Testis (tissue), 3 donors: Measurements from ENCODE around the gene SBF1. TPM values are rescaled to one million over a fixed set of nuclear protein-coding genes. Genes with fewer than 3 reads are reported as not detected.

ENCODE experiments used
- DNase-seq: peaks from one replicate; pipeline ENCODE4 v3.0.0-alpha.2; 2019
- H3K27ac ChIP-seq, 2 donors: fragments of 200-600 bp; sonication (generic); one replicate each; pipeline ENCODE4 v1.5.1; 2019
- H3K27me3 ChIP-seq: fragments of 200-600 bp; sonication (generic); one replicate; pipeline ENCODE4 v1.5.1; 2019
- H3K36me3 ChIP-seq: fragments of 200-600 bp; sonication (generic); one replicate; pipeline ENCODE4 v1.5.1; 2017; ENCODE audit warnings: low read depth; ENCODE audit errors: missing control alignments
- H3K4me1 ChIP-seq: fragments of 200-600 bp; sonication (generic); one replicate; pipeline ENCODE4 v1.5.1; 2019
- H3K4me3 ChIP-seq, 2 donors: fragments of 200-600 bp; sonication (generic); one replicate each; pipeline ENCODE4 v1.5.1; 2017 to 2019
- H3K9me3 ChIP-seq: fragments of 200-600 bp; sonication (generic); one replicate; pipeline ENCODE4 v1.5.1; 2017
- POLR2A ChIP-seq: fragments of 450-650 bp; IDR thresholded peaks from one replicate; pipeline ENCODE4 v1.6.1; 2017; ENCODE audit warnings: antibody characterized with exemption, mild to moderate bottlenecking, moderate library complexity
- WGBS, 2 donors: methylation state at CpG; one replicate each; pipeline ENCODE4 v1.1.5; 2018; 5-methylcytosine and 5-hydroxymethylcytosine counted together
- intact Hi-C: fragments of 100-400 bp; cut with DNase I; formaldehyde crosslinking; loops from one replicate; pipeline ENCODE4 v1.15.1; 2023; ENCODE audit warnings: low total_unique reads
- polyA plus RNA-seq: library from polyadenylated mRNA; stranded (reverse); fragments of 350-450 nt; fragmentation: Illumina TruSeq; extraction: RNeasy Lipid Tissue Mini Kit (QIAGEN cat#74804); gene quantifications from one replicate; pipeline ENCODE4 v1.2.3, GENCODE V29; 2014; ENCODE audit warnings: low read depth, low replicate concordance; ENCODE audit not compliant: insufficient read depth
- total RNA-seq, 2 donors: library from RNA; depleted of rRNA; stranded (reverse); fragments of >200 nt; gene quantifications; one replicate each; pipeline ENCODE4 v1.2.3, GENCODE V29; 2016
- TF ChIP-seq, protein P1 (sequence below), 3 experiments: fragments of 450-650 bp in 2 of 3; fragments of 200-600 bp in 1 of 3; sonication (generic) in 1 of 3; IDR thresholded peaks; one replicate each; pipeline ENCODE4 v1.5.1; 2016 to 2019; ENCODE audit warnings: antibody characterized with exemption in 3 of 3, mild to moderate bottlenecking in 2 of 3, moderate library complexity in 1 of 3

Gene SBF1
- total and polyA plus RNA-seq, 3 donors from 2014 or later: 201 to 239 (median 208) TPM

DNA sequence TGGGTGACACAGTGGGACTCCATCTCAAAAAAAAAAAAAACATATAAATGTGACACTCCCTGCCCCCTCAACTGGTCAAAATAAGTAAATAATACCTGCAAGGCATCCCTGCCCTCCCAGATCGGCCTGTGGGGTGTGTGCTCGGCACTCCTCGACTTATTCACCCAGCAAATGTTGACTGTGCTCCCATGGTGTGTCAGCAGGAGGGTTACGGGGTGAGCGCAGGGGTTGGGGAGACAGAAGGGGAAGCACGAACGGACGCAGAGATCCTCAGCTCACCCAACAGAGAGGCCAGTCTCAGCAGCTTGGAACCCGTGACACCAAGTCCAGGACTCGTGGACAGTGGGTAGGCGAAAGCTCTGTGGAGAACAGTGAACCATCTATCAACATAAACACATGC, 4.9 kb upstream of the SBF1 start:
- H3K4me1 ChIP-seq: no peaks in the 10 kb centered on the region
- DNase-seq: no peak
- WGBS, 2 donors: 70 to 79% methylated on average over 11 of the region's 11 CpGs
- TF ChIP-seq, protein P1, sequence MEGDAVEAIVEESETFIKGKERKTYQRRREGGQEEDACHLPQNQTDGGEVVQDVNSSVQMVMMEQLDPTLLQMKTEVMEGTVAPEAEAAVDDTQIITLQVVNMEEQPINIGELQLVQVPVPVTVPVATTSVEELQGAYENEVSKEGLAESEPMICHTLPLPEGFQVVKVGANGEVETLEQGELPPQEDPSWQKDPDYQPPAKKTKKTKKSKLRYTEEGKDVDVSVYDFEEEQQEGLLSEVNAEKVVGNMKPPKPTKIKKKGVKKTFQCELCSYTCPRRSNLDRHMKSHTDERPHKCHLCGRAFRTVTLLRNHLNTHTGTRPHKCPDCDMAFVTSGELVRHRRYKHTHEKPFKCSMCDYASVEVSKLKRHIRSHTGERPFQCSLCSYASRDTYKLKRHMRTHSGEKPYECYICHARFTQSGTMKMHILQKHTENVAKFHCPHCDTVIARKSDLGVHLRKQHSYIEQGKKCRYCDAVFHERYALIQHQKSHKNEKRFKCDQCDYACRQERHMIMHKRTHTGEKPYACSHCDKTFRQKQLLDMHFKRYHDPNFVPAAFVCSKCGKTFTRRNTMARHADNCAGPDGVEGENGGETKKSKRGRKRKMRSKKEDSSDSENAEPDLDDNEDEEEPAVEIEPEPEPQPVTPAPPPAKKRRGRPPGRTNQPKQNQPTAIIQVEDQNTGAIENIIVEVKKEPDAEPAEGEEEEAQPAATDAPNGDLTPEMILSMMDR (IDR thresholded peaks at IDR 0.05): no peak
- no peak for TF ChIP-seq POLR2A
- no peaks in the 10 kb centered on the region for H3K27me3 ChIP-seq
- H3K36me3 ChIP-seq: no peaks in the 10 kb centered on the region
- no peaks in the 10 kb centered on the region for H3K9me3 ChIP-seq
- intact Hi-C loops: no loop called here
- H3K27ac ChIP-seq: no peak overlapping the region
- no peak overlapping the region for H3K4me3 ChIP-seq

DNA sequence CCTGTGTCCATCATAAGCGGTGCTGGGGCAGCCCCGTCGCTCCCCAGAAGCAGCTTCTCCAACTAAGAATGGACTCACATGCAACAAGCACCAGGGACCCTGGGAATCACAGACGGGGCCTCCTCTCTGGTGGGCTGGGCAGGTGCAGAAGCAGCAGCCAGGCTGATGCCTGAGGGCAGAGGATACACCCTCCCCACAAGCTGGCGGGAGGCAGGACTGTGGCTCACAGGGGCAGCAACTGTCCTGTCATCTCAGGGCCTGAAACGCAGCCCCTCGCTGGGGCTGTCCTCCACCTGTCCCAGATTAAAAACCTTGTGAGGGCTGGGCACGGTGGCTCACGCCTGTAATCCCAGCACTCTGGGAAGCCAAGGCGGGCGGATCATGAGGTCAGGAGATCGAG, 3.1 kb upstream of the SBF1 start:
- Histone ChIP-seq H3K9me3 (no peaks in the 10 kb centered on the region), H3K27ac (no peak overlapping the region), H3K36me3 (no peaks in the 10 kb centered on the region), H3K4me3 (no peak overlapping the region), H3K27me3 (no peaks in the 10 kb centered on the region), H3K4me1 (peaks cover 10% of the 10 kb centered on the region)
- no peak for TF ChIP-seq POLR2A
- TF ChIP-seq, protein P1 (IDR thresholded peaks at IDR 0.05): no peak
- no peak for DNase-seq
- WGBS, 2 donors: 92 to 93% methylated on average over 10 to 12 of the region's 12 CpGs
- intact Hi-C loops: no loop called here

DNA sequence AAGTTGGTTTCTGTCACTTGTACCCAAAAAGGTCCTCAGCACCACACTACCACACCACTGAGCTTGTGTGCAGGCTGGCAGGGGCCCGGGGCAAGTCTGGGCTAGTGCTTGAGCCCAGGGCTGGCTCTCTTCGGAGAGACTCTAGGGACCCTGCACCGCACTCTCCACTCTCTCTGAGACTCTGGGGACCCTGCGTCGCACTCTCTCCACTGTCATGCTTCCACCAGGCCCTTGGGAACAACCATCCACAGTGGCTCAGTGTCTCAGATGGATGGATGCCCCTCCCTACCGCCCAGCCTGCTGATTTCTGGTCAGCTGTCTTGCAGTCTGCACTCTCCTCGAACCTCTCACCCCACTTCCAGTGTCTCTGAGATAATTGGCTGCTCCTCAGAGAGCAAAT, 2.0 kb upstream of the SBF1 start:
- H3K36me3 ChIP-seq: no peaks in the 10 kb centered on the region
- no peak overlapping the region for H3K4me3 ChIP-seq
- 82 to 86% methylated on average over 7 of the region's 7 CpGs for WGBS, 2 donors
- TF ChIP-seq, protein P1 (IDR thresholded peaks at IDR 0.05): no peak
- no peak for TF ChIP-seq POLR2A
- intact Hi-C loops: no loop called here
- H3K27ac ChIP-seq: no peak overlapping the region
- no peak for DNase-seq
- H3K4me1 ChIP-seq: peaks cover 10% of the 10 kb centered on the region
- no peaks in the 10 kb centered on the region for H3K27me3 ChIP-seq
- H3K9me3 ChIP-seq: no peaks in the 10 kb centered on the region

DNA sequence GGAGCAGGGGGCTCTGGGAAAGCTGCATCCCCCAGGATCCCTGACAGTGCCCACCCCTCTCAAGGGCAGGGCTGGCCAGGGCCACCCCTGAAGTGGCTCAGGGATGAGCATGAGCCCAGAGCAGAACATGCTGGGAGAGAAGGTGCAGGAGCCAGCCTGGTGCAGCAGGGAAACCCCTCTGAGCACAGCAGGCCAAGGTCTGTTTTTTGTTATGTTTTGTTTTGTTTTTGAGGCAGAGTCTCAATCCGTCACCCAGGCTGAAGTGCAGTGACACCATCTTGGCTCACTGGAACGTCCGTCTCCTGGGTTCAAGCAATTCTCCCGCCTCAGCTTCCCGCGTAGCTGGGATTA, 792 bp upstream of the SBF1 start:
- 85 to 93% methylated on average over 6 of the region's 6 CpGs for whole genome bisulfite sequencing, 2 donors
- intact Hi-C loops: no loop called here
- Histone ChIP-seq H3K36me3 (no peaks in the 10 kb centered on the region), H3K9me3 (no peaks in the 10 kb centered on the region), H3K4me3 (no peak overlapping the region), H3K27me3 (no peaks in the 10 kb centered on the region), H3K4me1 (peaks cover 14% of the 10 kb centered on the region), H3K27ac (no peak overlapping the region)
- TF ChIP-seq, protein P1 (IDR thresholded peaks at IDR 0.05): no peak
- TF ChIP-seq POLR2A: no peak
- DNase-seq: no peak

DNA sequence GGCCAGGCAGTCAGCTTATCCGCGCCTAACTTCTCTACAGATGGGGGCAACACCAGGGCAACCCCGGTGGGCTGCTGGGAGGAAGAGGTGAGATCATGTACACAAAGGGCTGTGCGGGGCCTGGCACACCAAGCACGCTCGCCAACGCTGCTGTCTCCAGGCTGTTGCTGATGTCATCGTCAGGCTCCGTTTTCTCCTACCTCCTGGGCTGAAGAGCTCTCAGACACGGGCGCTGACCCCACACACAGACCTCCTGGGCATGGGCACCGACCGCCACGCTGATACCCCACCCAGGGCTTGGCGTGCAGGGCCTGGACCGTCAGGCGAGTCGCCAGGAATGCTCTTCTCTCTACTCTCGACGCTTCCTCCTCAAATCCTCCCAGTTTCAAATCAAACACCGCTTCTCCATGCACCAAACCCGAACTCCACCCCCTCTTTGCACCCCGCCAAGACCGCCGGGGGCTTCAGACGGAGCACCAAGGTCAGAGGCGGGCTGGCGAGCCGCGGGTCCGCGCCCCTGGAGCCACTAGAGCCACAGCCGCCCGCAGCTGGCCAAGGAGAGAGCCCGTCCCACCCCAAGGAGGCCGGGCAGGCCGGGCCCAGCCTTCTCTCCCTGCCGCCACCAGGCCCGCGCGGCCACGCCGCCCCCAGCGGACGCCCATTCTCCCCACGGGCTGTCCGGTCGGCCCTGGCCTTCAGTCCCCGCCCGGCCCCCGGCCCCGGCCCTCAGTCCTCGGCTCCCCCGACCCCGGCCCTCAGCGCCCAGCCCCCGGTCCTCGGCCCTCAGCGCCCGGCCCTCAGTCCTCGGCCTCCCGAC, 772 bp downstream of the SBF1 start:
- DNase-seq: peak; percentile 57
- TF ChIP-seq, protein P1 (IDR thresholded peaks at IDR 0.05): no peak
- no peak for TF ChIP-seq POLR2A
- Histone ChIP-seq H3K4me1 (peaks cover 19% of the 10 kb centered on the region), H3K27ac (peak overlapping the region; percentile 50 to 85), H3K9me3 (no peaks in the 10 kb centered on the region), H3K4me3 (peak overlapping the region; percentile 85 to 91), H3K27me3 (no peaks in the 10 kb centered on the region), H3K36me3 (no peaks in the 10 kb centered on the region)
- intact Hi-C loops: no loop called here
- WGBS, 2 donors: 1 to 3% methylated on average over 23 to 55 of the region's 62 CpGs
